HEK293T (cell line): ENCODE data around the gene SCRN1.

ENCODE experiments used
- CTCF ChIA-PET: fragments of 350-600 bp; formaldehyde crosslinking; extraction: SDS; loops from one replicate; lab custom pipeline; 2021; ENCODE audit warnings: antibody characterized with exemption, inconsistent platforms; lab: Yijun Ruan, JAX
- POLR2A ChIA-PET: fragments of 350-600 bp; formaldehyde crosslinking; extraction: SDS; loops from one replicate; lab custom pipeline; 2020; ENCODE audit warnings: antibody characterized with exemption, inconsistent platforms; lab: Yijun Ruan, JAX
- DNase-seq: peaks from one replicate; pipeline ENCODE4 v3.0.0; 2012; ENCODE audit warnings: mixed read lengths; ENCODE audit errors: extremely low spot score
- ARNT ChIP-seq: fragments of 450-650 bp; IDR thresholded peaks from 2 replicates; pipeline ENCODE4 v1.6.1; 2017; ENCODE audit warnings: mild to moderate bottlenecking
- BHLHE40 ChIP-seq: fragments of 450-650 bp; IDR thresholded peaks from 2 replicates; pipeline ENCODE4 v1.6.1; 2016; ENCODE audit warnings: mild to moderate bottlenecking, moderate library complexity, borderline replicate concordance
- CTBP1 ChIP-seq: fragments of 450-650 bp; IDR thresholded peaks from 2 replicates; pipeline ENCODE4 v1.6.1; 2016; ENCODE audit warnings: borderline replicate concordance
- ELF4 ChIP-seq: fragments of 450-650 bp; IDR thresholded peaks from 2 replicates; pipeline ENCODE4 v1.6.1; 2017; ENCODE audit warnings: antibody characterized with exemption
- FOXA1 ChIP-seq: fragments of 450-650 bp; IDR thresholded peaks from 2 replicates; pipeline ENCODE4 v1.6.1; 2016; ENCODE audit warnings: mild to moderate bottlenecking
- FOXK2 ChIP-seq: fragments of 450-650 bp; IDR thresholded peaks from 2 replicates; pipeline ENCODE4 v1.6.1; 2016; ENCODE audit warnings: mild to moderate bottlenecking
- FOXM1 ChIP-seq: fragments of 450-650 bp; IDR thresholded peaks from 2 replicates; pipeline ENCODE4 v1.6.1; 2017; ENCODE audit warnings: mild to moderate bottlenecking, borderline replicate concordance
- HDGF ChIP-seq: fragments of 450-650 bp; IDR thresholded peaks from 2 replicates; pipeline ENCODE4 v1.6.1; 2017; ENCODE audit warnings: antibody characterized with exemption, borderline replicate concordance
- L3MBTL2 ChIP-seq: fragments of 450-650 bp; conservative IDR thresholded peaks from 2 replicates; pipeline ENCODE4 v1.6.1; 2016; ENCODE audit warnings: mild to moderate bottlenecking
- LEF1 ChIP-seq: fragments of 450-650 bp; IDR thresholded peaks from 2 replicates; pipeline ENCODE4 v1.6.1; 2017; ENCODE audit warnings: mild to moderate bottlenecking, borderline replicate concordance
- NFRKB ChIP-seq: fragments of 450-650 bp; IDR thresholded peaks from 2 replicates; pipeline ENCODE4 v1.6.1; 2016; ENCODE audit warnings: mild to moderate bottlenecking, moderate library complexity
- PKNOX1 ChIP-seq: fragments of 450-650 bp; IDR thresholded peaks from 2 replicates; pipeline ENCODE4 v1.6.1; 2016
- SP1 ChIP-seq: fragments of 450-650 bp; IDR thresholded peaks from 2 replicates; pipeline ENCODE4 v1.6.1; 2017
- SUZ12 ChIP-seq: fragments of 450-650 bp; IDR thresholded peaks from 2 replicates; pipeline ENCODE4 v1.6.1; 2016; ENCODE audit warnings: mild to moderate bottlenecking
- TARDBP ChIP-seq: fragments of 450-650 bp; IDR thresholded peaks from 2 replicates; pipeline ENCODE4 v1.6.1; 2016
- ZNF384 ChIP-seq: fragments of 450-650 bp; IDR thresholded peaks from 2 replicates; pipeline ENCODE4 v1.6.1; 2016

Gene SCRN1

GRCh38 chr7:29937132-29937531 lies 52.5 kb downstream of the SCRN1 start:
- ChIA-PET POLR2A (no interaction called here), CTCF (no interaction called here)
- DNase-seq = no peak
- TF ChIP-seq LEF1 (no peak), PKNOX1 (no peak), SP1 (no peak), FOXK2 (no peak), SUZ12 (no peak), NFRKB (no peak), L3MBTL2 (no peak), HDGF (no peak), ARNT (no peak), BHLHE40 (no peak), TARDBP (no peak), ZNF384 (no peak)

- CTCF ChIA-PET = interaction anchor here (0.8 to 2.0 kb wide), 2 partner anchors 23 to 126 kb away, joined by 3 to 4 read pairs; no protein-coding TSS in a partner anchor
- no peak for DNase-seq
- no peak for TF ChIP-seq SUZ12
Measured at GRCh38 chr7:29935111-29935510, 54.5 kb downstream of the SCRN1 start.

GRCh38 chr7:29929018-29929807 lies 60.4 kb downstream of the SCRN1 start:
- ChIA-PET CTCF (interaction anchor here (0.6 kb wide), 1 partner anchor 121 kb away, joined by 3 read pairs; no protein-coding TSS in a partner anchor), POLR2A (no interaction called here)
- no peak for DNase-seq
- TF ChIP-seq L3MBTL2 (no peak), ZNF384 (no peak), TARDBP (no peak), FOXM1 (no peak), BHLHE40 (no peak), FOXA1 (no peak), ELF4 (no peak), ARNT (no peak), FOXK2 (no peak), LEF1 (no peak), CTBP1 (no peak), SUZ12 (no peak), PKNOX1 (no peak), SP1 (no peak), NFRKB (no peak), HDGF (no peak)

More at GRCh38 chr7:29935111-29935510, 54.5 kb downstream of the SCRN1 start:
- POLR2A ChIA-PET = no interaction called here

GRCh38 chr7:29926741-29927140 lies 62.9 kb downstream of the SCRN1 start:
- ChIA-PET CTCF (no interaction called here), POLR2A (no interaction called here)
- TF ChIP-seq HDGF (no peak), ELF4 (no peak), L3MBTL2 (no peak), LEF1 (no peak), ZNF384 (no peak), ARNT (no peak), TARDBP (no peak), BHLHE40 (no peak), FOXK2 (no peak), FOXA1 (no peak), NFRKB (no peak)
- DNase-seq = no peak

GRCh38 chr7:29926216-29926615 lies 63.4 kb downstream of the SCRN1 start:
- no peak for TF ChIP-seq HDGF
- no peak for TF ChIP-seq FOXA1
- TF ChIP-seq PKNOX1 = no peak
- TF ChIP-seq ZNF384 = no peak
- no peak for TF ChIP-seq L3MBTL2
- TF ChIP-seq TARDBP = no peak
- no peak for TF ChIP-seq FOXK2
- no peak for TF ChIP-seq ELF4
- TF ChIP-seq ARNT = no peak
- TF ChIP-seq SP1 = no peak
- POLR2A ChIA-PET = no interaction called here
- CTCF ChIA-PET = no interaction called here
- no peak for DNase-seq

GRCh38 chr7:29924684-29925083 lies 64.9 kb downstream of the SCRN1 start:
- TF ChIP-seq FOXA1 (no peak), FOXM1 (no peak), HDGF (no peak), SUZ12 (no peak), ARNT (no peak), ELF4 (no peak), SP1 (no peak), BHLHE40 (no peak)

More at GRCh38 chr7:29924684-29925083, 64.9 kb downstream of the SCRN1 start:
- DNase-seq = no peak
- POLR2A ChIA-PET = no interaction called here
- CTCF ChIA-PET = interaction anchor here (0.7 kb wide), 1 partner anchor 310 kb away, joined by 3 read pairs; no protein-coding TSS in a partner anchor
